Activated CD4-positive, alpha-beta T cell treated with anti-CD3 and anti-CD28 coated beads for 1 hour (primary cell): Measurements from ENCODE around the gene HDAC1.
"Not testable (repeated sequence)": the region's sequence is repeated elsewhere in the genome, so short reads cannot be mapped to it uniquely, and the experiment has no call there.

Experiments
- DNase-seq: peaks from one replicate; pipeline ENCODE4 v3.0.0-alpha.2; 2020

Gene HDAC1

DNA sequence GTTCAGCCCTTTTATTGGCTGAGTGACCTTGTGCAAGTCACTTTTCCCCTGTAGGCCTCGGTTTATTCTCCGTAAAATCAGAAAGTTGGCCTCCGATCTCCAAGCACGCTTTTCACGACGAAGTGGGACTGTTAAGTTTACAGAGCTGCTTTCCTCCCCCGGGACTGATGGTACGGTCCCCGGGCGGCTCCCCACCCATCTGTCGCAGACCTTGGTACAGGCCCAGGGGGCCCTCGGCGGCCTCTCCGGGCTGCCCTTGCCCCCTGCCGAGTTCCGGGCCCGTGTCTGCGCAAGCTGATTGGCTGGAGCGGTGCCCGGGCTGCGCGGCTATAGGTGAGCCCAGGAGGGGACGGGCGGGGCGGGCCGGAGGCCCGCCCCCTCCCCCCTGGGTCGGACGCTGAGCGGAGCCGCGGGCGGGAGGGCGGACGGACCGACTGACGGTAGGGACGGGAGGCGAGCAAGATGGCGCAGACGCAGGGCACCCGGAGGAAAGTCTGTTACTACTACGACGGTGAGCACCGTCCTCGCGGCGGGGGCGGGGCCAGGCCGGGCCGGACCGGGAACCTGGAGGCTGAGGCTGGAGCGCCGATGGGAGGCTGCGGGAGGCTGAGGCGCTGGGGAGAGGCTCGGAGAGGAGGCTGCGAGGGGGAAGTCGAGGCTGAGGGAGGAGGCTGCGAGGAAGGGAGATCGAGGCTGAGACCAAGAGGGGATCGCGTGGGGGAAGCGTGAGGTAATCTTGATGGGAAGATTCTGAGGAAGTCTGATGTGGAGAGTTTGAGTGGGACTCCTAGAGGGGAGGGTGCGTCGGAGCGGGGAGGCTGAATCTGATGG lies at the start of gene HDAC1:
Gene HDAC1 (plus strand): TSS at position 376 of the 831 bp plus-strand sequence. CDS start 87 bp downstream, at position 463.
- DNase-seq, result peak; percentile 96

DNA sequence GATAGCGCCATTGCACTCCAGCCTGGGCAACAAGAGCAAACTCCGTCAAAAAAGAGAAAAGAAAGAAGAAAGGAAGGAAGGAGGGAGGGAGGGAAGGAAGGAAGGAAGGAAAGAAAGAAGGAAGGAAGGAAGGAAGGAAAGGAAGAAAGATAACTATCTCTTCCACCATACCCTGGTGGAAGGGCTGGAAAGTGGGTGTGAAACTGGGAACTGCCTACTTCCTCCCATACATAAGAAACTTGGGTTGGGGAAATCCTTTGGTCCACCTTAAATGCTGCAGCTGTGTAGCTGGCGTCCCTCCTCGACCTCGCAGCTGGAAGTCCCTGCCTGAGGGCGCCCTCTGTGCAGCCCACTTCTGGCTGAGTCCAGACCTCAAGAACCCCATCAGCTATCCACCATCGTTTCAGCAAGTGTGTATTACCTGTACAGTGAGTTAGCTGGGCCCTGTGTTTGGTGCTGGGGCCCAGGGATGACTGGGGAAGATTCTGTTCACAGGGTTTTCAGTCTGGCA lies 49.5 kb upstream of the HDAC1 start:
- DNase-seq, result no peak

GRCh38 chr1:32246888-32247273 lies 45.0 kb upstream of the HDAC1 start, which contains the start of gene FAM167B:
Gene FAM167B (plus strand): TSS chr1:32247222. CDS start chr1:32247422, 200 bp downstream.
- no peak for DNase-seq

GRCh38 chr1:32247452-32247851 lies 44.4 kb upstream of the HDAC1 start:
- no peak for DNase-seq

DNA sequence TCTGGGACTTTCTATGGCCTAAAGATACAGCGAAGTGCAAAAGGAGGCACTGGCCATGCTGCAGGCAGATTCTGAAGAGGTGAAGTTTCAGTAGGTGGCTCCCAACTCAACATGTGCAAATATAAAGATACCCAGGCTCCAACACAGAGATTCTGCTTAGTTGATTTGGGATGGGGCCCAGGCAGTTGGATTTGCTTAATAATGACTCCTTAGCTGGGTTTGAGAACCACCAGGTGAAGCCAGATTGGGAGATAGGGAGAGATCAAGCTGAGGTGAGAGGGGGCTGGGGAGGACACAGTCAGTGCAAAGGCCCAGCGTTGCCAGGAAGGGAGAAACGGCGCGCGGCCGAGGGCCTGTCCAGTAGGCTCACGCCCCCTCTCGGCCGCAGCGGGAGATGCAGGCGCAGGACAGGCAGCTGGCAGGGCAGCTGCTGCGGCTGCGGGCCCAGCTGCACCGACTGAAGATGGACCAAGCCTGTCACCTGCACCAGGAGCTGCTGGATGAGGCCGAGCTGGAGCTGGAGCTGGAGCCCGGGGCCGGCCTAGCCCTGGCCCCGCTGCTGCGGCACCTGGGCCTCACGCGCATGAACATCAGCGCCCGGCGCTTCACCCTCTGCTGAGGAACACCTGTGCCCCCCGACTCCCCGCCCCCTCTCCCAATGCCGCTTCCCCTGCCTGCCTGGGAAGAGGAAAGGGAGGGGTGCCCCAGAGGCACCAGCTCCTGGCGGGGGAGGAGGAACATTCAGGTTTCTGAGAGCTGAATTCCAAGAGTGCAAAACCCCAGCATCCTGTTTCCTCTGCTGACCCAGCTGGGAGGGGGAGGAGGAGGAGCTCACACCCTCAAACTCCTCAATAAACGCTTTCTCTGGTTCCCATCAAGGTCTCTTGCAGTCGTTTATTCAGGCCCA lies 43.6 kb upstream of the HDAC1 start:
- peak; percentile 54 for DNase-seq

- peak; percentile 71 for DNase-seq
Measured at GRCh38 chr1:32249831-32250525, 41.9 kb upstream of the HDAC1 start.

- peak; percentile 41 for DNase-seq
Measured at GRCh38 chr1:32250893-32251716, 40.8 kb upstream of the HDAC1 start, which contains the start of gene LCK. Gene LCK (plus strand): TSS chr1:32251265. CDS start chr1:32274330, 23,065 bp downstream.

DNA sequence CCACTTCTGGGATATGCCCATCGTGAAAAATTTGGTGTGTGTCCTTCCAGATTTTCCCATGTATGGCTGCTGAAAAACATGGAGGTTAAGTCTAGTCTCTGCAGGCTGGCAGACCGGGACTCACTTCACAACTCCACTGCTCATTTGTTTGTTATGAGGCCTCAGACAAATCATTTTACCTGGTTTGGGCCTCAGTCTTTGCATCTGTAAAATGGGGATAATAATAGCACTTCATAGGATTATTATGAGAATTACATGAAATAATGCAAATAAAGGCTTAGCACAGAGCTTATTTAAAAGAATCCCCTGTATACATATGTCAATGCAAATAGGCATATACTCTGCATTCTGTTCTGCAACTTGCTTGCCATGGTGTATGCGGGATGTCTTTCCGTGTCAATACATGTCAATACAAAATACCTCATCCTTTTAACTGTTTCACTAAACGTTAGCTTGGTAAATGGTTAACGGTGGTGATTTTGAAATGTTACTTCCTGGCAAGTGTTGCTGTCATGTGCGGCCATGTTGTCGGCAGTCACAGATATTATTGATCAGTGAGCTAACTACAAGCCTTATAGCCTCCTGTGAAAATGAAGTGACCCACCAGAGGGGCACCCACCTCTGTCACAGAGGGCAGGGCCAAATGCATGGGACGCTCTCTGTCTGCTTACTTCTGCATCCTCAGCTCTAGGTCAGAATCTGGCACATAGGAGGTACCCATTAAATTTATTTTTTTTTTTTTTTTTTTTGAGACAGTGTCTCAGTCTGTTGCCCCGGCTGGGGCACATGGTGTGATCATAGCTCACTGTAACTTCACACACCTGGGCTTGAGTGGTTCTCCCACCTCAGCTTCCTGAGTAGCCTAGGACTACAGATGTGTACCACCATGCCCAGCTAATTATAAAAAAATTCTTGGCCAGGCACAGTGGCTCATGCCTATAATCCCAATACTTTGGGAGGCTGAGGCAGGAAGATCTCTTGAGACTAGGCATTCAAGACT lies 36.5 kb upstream of the HDAC1 start:
- DNase-seq, result no peak

DNA sequence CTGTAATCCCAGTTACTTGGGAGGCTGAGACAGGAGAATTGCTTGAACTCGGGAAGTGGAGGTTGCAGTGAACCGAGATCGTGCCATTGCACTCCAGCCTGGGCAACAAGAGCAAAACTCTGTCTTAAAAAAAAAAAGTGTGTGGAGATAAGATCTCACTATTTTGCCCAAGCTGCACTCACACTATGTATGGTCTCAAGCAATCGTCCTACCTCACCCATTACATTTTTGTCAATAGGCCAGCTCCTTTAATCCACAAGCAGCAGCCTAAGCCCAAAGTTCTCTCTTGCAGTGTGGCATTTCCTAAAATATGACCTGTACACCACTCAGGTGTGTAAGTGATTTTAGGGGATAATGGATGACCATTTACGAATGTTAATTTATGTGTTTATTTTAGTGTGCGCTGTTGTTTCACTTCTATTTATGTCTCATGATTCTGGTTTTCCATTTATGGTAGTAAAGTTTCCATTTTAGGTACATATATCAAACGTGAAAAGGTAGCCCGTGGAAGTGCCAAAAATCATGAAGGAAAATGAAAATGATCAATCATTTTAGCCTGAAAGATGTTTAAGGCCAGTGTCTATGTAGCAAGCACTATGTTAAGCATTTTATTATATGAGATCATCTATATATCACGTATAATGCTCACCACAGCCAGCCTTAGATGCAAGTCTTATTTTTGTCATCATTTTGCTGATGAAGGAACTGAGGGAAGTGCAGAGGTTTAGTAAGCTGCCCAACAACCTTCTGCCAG lies 35.2 kb upstream of the HDAC1 start:
- DNase-seq, result no peak

DNA sequence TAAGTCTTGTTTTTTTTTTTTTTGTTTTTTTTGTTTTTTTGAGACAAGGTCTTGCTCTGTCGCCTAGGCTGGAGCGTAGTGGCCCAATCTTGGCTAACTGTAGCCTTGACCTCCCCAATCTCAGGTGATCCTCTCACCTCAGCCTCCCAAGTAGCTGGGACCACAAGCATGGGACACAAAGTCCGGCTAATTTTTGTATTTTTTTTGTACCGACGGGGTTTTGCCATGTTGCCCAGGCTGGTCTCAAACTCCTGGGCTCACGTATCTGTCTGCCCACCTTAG lies 34.7 kb upstream of the HDAC1 start:
- no peak for DNase-seq

DNA sequence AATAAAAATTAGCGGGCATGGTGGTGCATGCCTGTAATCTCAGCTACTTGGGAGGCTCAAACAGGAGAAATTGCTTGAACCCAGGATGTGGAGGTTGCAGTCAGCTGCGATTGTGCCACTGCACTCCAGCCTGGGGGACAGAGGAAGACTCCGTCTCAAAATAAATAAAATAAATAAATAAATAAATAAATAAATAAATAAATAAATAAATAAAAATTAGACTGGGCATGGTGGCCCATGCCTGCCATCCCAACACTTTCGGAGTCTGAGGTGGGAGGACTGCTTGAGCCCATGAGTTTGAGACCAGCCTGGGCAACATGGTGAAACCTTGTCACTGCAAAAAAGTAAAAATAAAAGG lies 28.7 kb upstream of the HDAC1 start:
- not testable (repeated sequence) for DNase-seq

DNA sequence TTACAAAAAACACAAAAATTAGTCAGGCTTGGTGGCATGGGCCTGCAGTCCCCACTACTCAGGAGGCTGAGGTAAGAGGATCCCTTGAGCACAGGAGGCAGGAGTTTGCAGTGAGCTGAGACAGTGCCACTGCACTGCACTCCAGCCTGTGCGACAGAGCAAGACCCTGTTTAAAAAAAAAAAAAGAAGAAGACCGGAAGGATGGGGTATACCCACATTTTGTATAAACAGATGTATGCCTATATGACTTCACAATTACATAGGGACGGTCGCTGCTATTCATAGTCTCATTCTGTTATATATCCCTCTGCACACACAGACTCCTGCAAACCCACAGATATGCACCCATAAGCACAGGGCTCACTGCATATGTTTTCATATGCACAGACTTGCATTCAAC lies 28.1 kb upstream of the HDAC1 start:
- DNase-seq, result no peak

DNA sequence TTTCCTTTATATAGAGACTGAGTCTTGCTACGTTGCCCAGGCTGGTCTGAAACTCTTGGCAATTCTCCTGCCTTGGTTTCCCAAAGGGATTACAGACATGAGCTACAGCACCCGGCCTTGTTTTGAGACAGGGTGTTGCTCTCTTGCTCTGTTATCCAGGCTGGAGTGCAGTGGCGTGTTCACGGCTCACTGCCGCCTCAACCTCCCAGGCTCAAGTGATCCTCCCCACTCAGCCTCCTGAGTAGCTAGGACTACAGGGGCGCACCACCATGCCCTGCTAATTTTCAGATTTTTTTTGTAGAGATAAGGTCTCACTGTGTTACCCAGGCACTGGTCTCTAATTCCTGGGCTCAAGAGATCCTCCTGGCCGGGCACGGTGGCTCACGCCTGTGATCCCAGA lies 26.0 kb upstream of the HDAC1 start:
- DNase-seq, result no peak

DNA sequence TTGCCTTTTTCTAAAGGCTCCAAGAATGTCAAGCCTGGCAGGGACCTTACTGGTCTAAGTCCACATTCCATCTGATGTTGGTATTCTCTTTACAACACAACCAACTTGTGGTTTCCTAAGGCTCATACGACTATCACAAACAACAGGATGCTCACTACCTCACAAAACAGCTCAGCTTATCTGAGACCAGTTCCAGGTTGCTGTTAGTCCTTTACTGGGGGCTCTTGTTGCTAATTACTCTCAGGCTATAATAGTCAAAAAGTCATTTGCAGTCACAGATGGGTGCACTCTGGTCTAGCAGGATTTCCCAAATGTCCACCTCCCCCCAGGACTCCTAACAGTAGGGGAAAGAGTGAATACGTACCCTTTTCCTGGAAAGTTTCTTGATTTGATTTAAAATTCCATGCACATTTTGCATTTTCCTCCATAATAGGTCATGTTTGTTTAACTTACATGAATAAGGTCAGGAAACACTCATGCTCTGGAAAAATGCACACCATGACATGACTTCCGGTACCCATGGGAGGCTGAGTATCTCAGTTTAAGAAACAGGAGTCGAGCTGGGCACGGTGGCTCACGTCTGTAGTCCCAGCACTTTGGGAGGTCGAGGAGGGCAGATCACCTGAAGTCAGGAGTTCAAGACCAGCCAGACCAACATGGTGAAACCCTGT lies 24.8 kb upstream of the HDAC1 start:
- no peak for DNase-seq

- no peak for DNase-seq
Measured at GRCh38 chr1:32269744-32270143, 22.1 kb upstream of the HDAC1 start.

GRCh38 chr1:32272557-32273390 lies 19.1 kb upstream of the HDAC1 start:
- DNase-seq, result no peak

- DNase-seq, result peak; percentile 82
Measured at GRCh38 chr1:32273391-32274208, 18.3 kb upstream of the HDAC1 start.
